SK-N-SH treated with all-trans-retinoic acid at 6 μM for 48 hours (cell line): Measurements from ENCODE around the gene CTU1.

Source experiments
- ATAC-seq: fragments of 200-7000 bp; cut with Tn5 transposase; 3 replicates; pipeline ENCODE4 v1.9.1; 2020; ENCODE audit warnings: mild to moderate bottlenecking, moderate library complexity
- ARNTL ChIP-seq: fragments of 450-650 bp; formaldehyde crosslinking; IDR thresholded peaks from 2 replicates; pipeline ENCODE4 v1.5.0; 2020; ENCODE audit warnings: low read depth, mild to moderate bottlenecking, moderate library complexity, borderline replicate concordance
- CSDC2 ChIP-seq: fragments of 250-450 bp; sonication (Bioruptor Pico); IDR thresholded peaks from 2 replicates; pipeline ENCODE4 v1.5.0; 2020; ENCODE audit warnings: mild to moderate bottlenecking, moderate library complexity
- ESRRG ChIP-seq: fragments of 250-450 bp; sonication (Bioruptor Pico); IDR thresholded peaks from 2 replicates; pipeline ENCODE4 v1.6.1; 2021; ENCODE audit warnings: mild to moderate bottlenecking
- GLIS3 ChIP-seq: fragments of 250-450 bp; sonication (Bioruptor Pico); IDR thresholded peaks from 2 replicates; pipeline ENCODE4 v1.5.0; 2020; ENCODE audit warnings: mild to moderate bottlenecking, moderate library complexity
- ISL1 ChIP-seq: fragments of 250-450 bp; sonication (Bioruptor Pico); IDR thresholded peaks from 2 replicates; pipeline ENCODE4 v2.1.2; 2022; ENCODE audit warnings: mild to moderate bottlenecking, moderate library complexity
- OSR1 ChIP-seq: fragments of 250-450 bp; sonication (Bioruptor Pico); IDR thresholded peaks from 2 replicates; pipeline ENCODE4 v1.8.0; 2022; ENCODE audit warnings: moderate library complexity, mild to moderate bottlenecking, inconsistent platforms
- POU6F1 ChIP-seq: fragments of 250-450 bp; sonication (Bioruptor Pico); IDR thresholded peaks from 2 replicates; pipeline ENCODE4 v1.8.0; 2021; ENCODE audit warnings: low read depth, mild to moderate bottlenecking, moderate library complexity, borderline replicate concordance
- PPARA ChIP-seq: fragments of 250-450 bp; sonication (Bioruptor Pico); IDR thresholded peaks from 2 replicates; pipeline ENCODE4 v1.5.0; 2020; ENCODE audit warnings: mild to moderate bottlenecking, borderline replicate concordance
- SNAI2 ChIP-seq: fragments of 250-450 bp; sonication (Bioruptor Pico); IDR thresholded peaks from 2 replicates; pipeline ENCODE4 v1.5.0; 2020; ENCODE audit warnings: mild to moderate bottlenecking, moderate library complexity
- TCF4 ChIP-seq: fragments of 250-450 bp; sonication (Bioruptor Pico); IDR thresholded peaks from 2 replicates; pipeline ENCODE4 v1.8.0; 2021; ENCODE audit warnings: mild to moderate bottlenecking, moderate library complexity, borderline replicate concordance
- TOX ChIP-seq: fragments of 250-450 bp; sonication (Bioruptor Pico); IDR thresholded peaks from 2 replicates; pipeline ENCODE4 v1.8.0; 2021; ENCODE audit warnings: mild to moderate bottlenecking, moderate library complexity, borderline replicate concordance
- ZC3H10 ChIP-seq: fragments of 250-450 bp; sonication (Bioruptor Pico); IDR thresholded peaks from 2 replicates; pipeline ENCODE4 v1.5.1; 2021; ENCODE audit warnings: mild to moderate bottlenecking, moderate library complexity
- ZFP3 ChIP-seq: fragments of 250-450 bp; sonication (Bioruptor Pico); IDR thresholded peaks from 2 replicates; pipeline ENCODE4 v1.5.0; 2020; ENCODE audit warnings: mild to moderate bottlenecking, moderate library complexity
- ZFP30 ChIP-seq: fragments of 450-650 bp; formaldehyde crosslinking; IDR thresholded peaks from 2 replicates; pipeline ENCODE4 v1.5.0; 2022; ENCODE audit warnings: mild to moderate bottlenecking, moderate library complexity
- ZNF565 ChIP-seq: fragments of 450-650 bp; formaldehyde crosslinking; conservative IDR thresholded peaks from 2 replicates; pipeline ENCODE4 v1.5.0; 2020; ENCODE audit warnings: low read depth, mild to moderate bottlenecking, moderate library complexity
- ZNF70 ChIP-seq: fragments of 450-650 bp; formaldehyde crosslinking; IDR thresholded peaks from 2 replicates; pipeline ENCODE4 v1.5.0; 2020; ENCODE audit warnings: mild to moderate bottlenecking, moderate library complexity
- ZNF8 ChIP-seq: fragments of 450-650 bp; formaldehyde crosslinking; IDR thresholded peaks from 2 replicates; pipeline ENCODE4 v1.5.0; 2020; ENCODE audit warnings: mild to moderate bottlenecking, moderate library complexity
- TF ChIP-seq, protein P1 (sequence below): fragments of 250-450 bp; sonication (Bioruptor Pico); IDR thresholded peaks from 2 replicates; pipeline ENCODE4 v1.5.1; 2020; ENCODE audit warnings: low read depth, mild to moderate bottlenecking, moderate library complexity
- TF ChIP-seq, protein P2 (sequence below): fragments of 250-450 bp; sonication (Bioruptor Pico); IDR thresholded peaks from 2 replicates; pipeline ENCODE4 v1.5.0; 2020; ENCODE audit warnings: mild to moderate bottlenecking, moderate library complexity

CTU1 gene

DNA sequence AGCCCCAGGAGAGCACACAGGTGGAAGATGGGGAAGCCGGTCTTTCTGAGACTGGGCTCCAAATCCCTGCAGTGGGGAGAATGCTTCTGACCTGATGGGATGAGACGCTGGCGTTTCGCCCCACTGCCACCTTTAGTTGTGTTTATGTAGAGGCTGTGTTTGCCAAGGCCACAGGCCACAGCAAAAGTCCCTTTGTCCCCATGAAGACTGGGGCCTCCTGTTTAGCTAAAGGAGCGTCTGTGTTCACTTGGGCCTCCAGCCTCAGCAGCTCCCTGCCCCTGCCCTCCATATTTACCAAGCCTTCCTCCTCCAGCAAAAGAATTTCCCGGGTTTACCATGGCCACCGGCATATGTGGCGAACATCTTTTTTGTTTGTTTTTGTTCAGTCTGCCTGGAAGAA lies 15.1 kb downstream of the CTU1 start:
- TF ChIP-seq, protein P1, sequence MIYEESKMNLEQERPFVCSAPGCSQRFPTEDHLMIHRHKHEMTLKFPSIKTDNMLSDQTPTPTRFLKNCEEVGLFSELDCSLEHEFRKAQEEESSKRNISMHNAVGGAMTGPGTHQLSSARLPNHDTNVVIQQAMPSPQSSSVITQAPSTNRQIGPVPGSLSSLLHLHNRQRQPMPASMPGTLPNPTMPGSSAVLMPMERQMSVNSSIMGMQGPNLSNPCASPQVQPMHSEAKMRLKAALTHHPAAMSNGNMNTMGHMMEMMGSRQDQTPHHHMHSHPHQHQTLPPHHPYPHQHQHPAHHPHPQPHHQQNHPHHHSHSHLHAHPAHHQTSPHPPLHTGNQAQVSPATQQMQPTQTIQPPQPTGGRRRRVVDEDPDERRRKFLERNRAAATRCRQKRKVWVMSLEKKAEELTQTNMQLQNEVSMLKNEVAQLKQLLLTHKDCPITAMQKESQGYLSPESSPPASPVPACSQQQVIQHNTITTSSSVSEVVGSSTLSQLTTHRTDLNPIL = no peak
- TF ChIP-seq PPARA (CRISPR knock-in tag) = no peak
- no peak for TF ChIP-seq TCF4 (CRISPR knock-in tag)
- TF ChIP-seq ZFP3 (CRISPR knock-in tag) = no peak
- no peak for TF ChIP-seq SNAI2 (CRISPR knock-in tag)
- no peak for TF ChIP-seq ZC3H10 (CRISPR knock-in tag)
- no peak for TF ChIP-seq ARNTL (CRISPR knock-in tag)
- no peak for TF ChIP-seq ZNF70 (CRISPR knock-in tag)
- no peak for TF ChIP-seq ZNF565 (CRISPR knock-in tag)
- no peak for TF ChIP-seq ZNF8
- ATAC-seq = no peak

GRCh38 chr19:51091895-51092873 lies 16.0 kb downstream of the CTU1 start:
- no peak for ATAC-seq
- no peak for TF ChIP-seq ZC3H10 (CRISPR knock-in tag)
- TF ChIP-seq CSDC2 (CRISPR knock-in tag) = no peak
- TF ChIP-seq, protein P2, sequence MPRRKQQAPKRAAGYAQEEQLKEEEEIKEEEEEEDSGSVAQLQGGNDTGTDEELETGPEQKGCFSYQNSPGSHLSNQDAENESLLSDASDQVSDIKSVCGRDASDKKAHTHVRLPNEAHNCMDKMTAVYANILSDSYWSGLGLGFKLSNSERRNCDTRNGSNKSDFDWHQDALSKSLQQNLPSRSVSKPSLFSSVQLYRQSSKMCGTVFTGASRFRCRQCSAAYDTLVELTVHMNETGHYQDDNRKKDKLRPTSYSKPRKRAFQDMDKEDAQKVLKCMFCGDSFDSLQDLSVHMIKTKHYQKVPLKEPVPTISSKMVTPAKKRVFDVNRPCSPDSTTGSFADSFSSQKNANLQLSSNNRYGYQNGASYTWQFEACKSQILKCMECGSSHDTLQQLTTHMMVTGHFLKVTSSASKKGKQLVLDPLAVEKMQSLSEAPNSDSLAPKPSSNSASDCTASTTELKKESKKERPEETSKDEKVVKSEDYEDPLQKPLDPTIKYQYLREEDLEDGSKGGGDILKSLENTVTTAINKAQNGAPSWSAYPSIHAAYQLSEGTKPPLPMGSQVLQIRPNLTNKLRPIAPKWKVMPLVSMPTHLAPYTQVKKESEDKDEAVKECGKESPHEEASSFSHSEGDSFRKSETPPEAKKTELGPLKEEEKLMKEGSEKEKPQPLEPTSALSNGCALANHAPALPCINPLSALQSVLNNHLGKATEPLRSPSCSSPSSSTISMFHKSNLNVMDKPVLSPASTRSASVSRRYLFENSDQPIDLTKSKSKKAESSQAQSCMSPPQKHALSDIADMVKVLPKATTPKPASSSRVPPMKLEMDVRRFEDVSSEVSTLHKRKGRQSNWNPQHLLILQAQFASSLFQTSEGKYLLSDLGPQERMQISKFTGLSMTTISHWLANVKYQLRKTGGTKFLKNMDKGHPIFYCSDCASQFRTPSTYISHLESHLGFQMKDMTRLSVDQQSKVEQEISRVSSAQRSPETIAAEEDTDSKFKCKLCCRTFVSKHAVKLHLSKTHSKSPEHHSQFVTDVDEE (CRISPR knock-in tag) = no peak
- no peak for TF ChIP-seq ARNTL (CRISPR knock-in tag)
- no peak for TF ChIP-seq ZFP3 (CRISPR knock-in tag)
- no peak for TF ChIP-seq TOX (CRISPR knock-in tag)

DNA sequence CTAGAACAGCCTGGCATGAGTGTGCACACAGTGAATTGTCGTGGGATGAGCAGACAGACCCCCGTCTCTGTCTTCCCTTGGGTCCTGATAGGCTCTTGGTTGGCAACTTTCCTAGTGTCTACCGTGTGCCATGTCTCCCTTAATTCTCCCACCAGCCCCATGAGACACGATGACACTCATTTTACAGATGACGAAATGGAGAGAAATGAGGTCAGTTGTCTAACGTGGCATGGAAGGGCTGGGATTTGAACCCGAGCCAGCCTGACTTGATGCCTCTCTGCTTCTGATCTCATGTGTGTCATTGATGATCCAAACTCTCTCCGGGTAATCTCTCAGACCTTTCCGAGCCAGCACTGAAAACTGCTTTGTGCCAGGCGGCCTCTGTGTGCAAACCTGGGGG lies 17.1 kb downstream of the CTU1 start:
- no peak for TF ChIP-seq PPARA (CRISPR knock-in tag)
- TF ChIP-seq ISL1 (CRISPR knock-in tag) = no peak
- TF ChIP-seq, protein P1 = no peak
- no peak for TF ChIP-seq SNAI2 (CRISPR knock-in tag)
- ATAC-seq = no peak

DNA sequence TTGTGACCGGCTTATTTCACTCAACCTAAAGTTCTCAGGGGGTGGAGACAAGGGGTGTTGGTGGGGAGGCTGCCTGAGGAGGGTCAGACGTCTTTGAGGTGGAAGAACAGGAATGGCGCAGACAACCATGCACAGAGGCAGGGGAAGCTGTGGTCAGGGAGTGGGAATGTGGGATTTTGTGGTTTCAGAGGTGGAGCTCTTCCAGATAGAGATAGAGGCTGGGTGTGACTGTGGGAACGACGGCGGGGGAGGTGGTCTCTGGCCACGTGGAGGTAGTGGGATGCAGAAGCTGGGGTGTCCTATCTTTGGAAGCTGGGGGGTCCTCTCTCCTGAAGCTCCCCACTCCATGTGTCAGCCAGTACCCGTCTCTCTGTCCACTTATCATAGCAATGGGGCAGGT lies 17.7 kb downstream of the CTU1 start:
- TF ChIP-seq, protein P1 = no peak
- TF ChIP-seq ARNTL (CRISPR knock-in tag) (no peak), GLIS3 (CRISPR knock-in tag) (no peak), TOX (CRISPR knock-in tag) (no peak), ISL1 (CRISPR knock-in tag) (no peak), ESRRG (CRISPR knock-in tag) (no peak), TCF4 (CRISPR knock-in tag) (no peak), SNAI2 (CRISPR knock-in tag) (no peak), ZNF70 (CRISPR knock-in tag) (no peak), ZFP3 (CRISPR knock-in tag) (no peak), POU6F1 (CRISPR knock-in tag) (no peak), OSR1 (no peak), CSDC2 (CRISPR knock-in tag) (no peak), ZFP30 (no peak), ZC3H10 (CRISPR knock-in tag) (no peak), ZNF8 (no peak)
- no peak for ATAC-seq
